Right ventricle myocardium inferior (tissue), 1 donor: Measurements from ENCODE around the gene PTPRN. TPM values are rescaled to one million over a fixed set of nuclear protein-coding genes. Genes with fewer than 3 reads are reported as not detected.
"Not testable (repeated sequence)": the region's sequence is repeated elsewhere in the genome, so short reads cannot be mapped to it uniquely, and the experiment has no call there.

Experiments
- ATAC-seq: fragments of 200-7000 bp; cut with Tn5 transposase; one replicate; pipeline ENCODE4 v1.9.1; 2020; ENCODE audit warnings: mild to moderate bottlenecking, moderate library complexity
- DNase-seq: peaks from one replicate; pipeline ENCODE4 v3.0.0; 2021; ENCODE audit errors: missing footprints
- intact Hi-C: fragments of 100-400 bp; cut with DNase I; formaldehyde crosslinking; loops from one replicate; pipeline ENCODE4 v1.11.0; 2022
- total RNA-seq: library from RNA; stranded (reverse); fragmentation: NEBNext Ultra II Directional; extraction: Animal tissue kit (Norgen Biotek cat#: 25700); gene quantifications from one replicate; pipeline ENCODE4 v1.2.1, GENCODE V29; 2021
- donor health status: DM: no; HTN: yes; CAD: no; lungs with severe emphysema.

Gene PTPRN
- total RNA-seq, 1 donor from 2014 or later = not detected

DNA sequence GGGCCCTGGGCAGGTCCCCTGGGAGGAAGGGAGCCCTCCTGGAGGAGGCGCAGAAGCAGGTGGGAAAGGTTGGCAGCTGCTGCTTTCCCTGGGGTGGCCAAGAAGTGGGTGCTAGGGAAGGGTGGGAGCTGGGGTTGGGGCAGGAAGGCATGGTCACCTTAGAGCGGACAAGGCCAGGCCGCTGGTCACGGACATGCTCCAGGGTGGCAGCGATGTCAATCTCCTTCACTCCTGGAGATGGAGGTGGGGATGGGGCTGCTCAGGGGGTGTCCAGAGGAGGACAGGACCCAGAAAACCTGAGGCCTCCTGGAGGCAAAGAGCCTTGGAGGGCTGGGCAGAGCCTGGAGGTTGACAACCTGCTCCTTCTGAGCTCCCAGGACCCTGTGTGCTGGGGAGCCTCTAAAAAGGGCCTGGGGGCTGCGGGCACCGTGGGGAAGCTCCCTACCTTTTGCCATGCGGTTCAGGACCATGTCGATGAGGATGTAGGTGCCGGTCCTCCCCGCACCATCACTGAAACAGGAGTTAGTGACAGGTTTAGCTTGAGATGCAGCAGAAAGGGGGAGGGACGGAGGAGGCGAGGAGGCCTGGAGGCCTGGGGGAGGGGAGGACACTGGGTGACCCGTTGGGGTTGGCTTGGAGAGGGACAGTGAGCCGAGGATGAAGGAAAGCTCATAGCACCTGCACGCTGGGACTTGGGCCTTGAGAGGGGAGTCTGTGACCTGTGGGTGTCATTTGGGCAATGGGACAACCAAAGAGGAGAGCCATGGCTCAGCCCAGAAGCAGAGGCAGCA lies 18.6 kb downstream of the PTPRN start:
- intact Hi-C loops = no loop called here
- ATAC-seq (no peak), DNase-seq (no peak)

DNA sequence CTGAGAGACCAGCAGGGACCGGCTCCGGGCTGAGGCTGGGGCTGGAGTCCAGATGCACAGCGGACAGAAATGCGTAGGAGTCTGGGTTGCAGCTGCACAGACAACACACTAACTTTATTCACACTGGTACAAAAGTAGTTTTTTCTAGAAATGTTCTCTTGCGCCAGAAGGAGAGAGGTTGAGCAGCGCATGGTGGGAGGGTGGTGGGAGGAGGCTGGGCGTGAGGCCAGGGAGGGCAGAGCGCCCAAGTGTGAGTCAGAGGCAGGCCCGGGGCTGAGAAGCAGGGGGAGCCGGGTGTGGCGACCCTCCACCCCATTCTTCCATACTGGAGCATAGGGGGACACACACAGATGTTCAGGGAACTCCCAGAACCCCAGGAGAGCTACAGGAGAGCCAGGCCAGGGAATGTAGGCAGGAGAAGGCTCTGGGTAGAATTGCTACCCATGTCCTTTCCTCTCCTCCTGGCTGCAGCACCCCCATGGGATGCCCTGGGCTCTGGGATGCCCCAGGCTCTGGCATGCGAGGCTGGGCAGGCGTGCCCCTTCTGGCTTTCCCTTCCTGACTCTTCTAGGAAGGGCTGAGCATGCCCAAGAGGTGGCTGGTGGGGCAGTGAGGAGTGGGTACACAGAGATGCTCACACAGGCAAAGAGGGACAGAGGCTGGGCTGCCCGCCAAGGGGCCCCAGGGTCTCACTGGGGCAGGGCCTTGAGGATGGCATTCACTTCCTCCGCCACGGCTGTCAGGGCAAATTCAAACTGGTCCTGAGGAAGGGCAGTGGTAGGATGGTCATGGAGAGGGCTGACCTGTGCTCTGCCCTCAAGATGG lies 19.5 kb downstream of the PTPRN start:
- DNase-seq (peak; percentile 87), ATAC-seq (peak; percentile 78)
- intact Hi-C loops = loop anchor here (10.0 kb wide), 1 partner anchor 215 kb away; no protein-coding TSS in a partner anchor

DNA sequence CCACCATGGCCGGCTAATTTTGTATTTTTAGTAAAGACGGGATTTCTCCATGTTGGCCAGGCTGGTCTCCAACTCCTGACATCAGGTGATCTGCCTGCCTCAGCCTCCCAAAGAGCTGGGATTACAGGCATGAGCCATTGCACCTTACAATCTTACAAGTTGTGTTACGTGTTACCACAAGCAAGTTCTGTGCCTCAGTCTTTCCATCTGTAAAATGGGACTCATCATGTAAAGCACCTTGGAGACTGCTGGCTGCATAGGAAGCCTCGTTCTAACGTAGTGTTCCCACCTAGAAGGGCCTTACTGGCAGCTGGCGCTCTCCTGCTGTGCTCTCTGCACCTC lies 20.0 kb downstream of the PTPRN start:
- ATAC-seq (no peak), DNase-seq (no peak)
- intact Hi-C loops = loop anchor here (10.0 kb wide), 1 partner anchor 216 kb away; no protein-coding TSS in a partner anchor

DNA sequence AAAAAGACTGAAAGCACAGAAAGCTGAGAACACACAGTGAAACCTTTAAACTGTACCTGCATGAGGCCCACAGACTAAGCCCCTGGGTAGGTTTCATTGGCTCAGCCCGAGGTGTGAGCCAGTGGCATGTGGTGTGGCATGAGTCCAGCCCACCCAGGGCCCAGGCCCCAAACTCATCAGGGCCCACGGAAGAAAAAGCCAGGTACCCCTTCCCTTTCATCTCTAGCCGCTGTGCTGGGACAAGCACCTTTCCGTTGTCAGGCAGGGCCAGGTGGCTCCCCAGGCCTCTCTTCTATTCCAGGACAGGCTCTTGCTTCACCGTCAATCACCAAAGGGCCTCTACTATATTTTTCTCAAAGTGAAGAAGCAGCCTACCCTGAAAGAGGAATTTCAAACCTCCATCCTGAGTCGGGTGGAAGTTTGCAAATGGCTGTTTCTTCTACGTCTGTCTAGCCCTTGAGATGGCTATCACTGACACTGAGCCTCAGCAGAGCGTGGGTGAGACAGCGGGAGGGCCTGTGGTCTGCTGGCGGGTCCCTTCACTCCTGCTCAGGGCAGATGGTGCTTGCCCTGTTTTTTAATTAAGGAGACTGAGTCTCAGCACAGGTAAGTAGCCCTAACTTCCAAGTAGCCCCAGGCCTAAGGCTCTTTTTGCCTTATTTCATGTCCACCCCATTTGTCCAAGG lies 21.5 kb downstream of the PTPRN start:
- intact Hi-C loops = loop anchor here (10.0 kb wide), 1 partner anchor 217 kb away; no protein-coding TSS in a partner anchor
- ATAC-seq = no peak
- DNase-seq = no peak

DNA sequence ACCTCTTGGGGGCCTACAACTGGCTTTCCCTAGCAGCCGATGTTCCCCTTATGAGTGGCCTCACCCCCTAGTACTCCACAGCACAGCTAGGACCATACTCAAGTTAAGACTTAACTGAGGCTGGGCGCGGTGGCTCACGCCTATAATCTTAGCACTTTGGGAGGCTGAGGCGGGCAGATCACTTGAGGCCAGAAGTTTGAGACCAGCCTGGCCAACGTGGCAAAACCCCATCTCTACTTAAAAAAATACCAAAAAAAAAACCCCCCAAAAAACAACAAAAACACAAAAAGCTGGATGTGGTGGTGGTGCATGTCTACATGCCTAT lies 22.1 kb downstream of the PTPRN start:
- intact Hi-C loops = loop anchor here (10.0 kb wide), 1 partner anchor 218 kb away; no protein-coding TSS in a partner anchor
- DNase-seq, ATAC-seq: not testable (repeated sequence)

DNA sequence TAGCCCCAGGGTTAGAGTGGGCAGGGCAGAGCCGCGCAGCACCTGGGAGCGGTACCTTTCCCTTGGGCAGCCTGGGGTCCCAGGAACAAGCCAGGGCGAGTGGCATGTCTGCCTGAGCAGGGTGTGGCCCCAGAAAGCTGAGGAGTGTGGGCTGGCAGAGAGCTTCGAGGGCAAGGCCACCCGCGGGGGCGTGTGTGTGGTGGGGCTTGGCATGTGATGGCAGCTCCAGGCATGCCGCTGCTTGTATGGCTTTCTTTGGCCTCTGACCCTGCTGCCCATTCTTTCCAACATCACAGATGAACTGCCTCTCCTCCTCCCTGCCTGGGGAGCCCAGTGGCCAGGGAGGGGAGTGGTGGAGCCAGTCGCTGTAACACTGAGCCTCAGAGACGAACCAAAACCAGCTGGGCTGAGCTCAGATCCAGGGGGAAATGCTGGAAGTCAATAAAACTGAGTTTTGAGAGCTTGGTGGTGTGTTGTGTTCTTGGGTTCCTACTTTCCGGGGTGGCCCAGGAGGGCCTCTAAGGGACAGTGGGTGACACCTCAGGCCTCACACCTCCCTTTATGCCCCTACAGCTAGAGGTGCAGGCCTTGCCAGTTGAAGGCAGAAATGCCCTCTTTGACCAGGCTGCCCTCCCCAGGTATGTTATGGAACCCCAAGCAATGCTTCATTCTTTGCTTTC lies 22.6 kb downstream of the PTPRN start:
- intact Hi-C loops = loop anchor here (10.0 kb wide), 1 partner anchor 218 kb away; no protein-coding TSS in a partner anchor

DNA sequence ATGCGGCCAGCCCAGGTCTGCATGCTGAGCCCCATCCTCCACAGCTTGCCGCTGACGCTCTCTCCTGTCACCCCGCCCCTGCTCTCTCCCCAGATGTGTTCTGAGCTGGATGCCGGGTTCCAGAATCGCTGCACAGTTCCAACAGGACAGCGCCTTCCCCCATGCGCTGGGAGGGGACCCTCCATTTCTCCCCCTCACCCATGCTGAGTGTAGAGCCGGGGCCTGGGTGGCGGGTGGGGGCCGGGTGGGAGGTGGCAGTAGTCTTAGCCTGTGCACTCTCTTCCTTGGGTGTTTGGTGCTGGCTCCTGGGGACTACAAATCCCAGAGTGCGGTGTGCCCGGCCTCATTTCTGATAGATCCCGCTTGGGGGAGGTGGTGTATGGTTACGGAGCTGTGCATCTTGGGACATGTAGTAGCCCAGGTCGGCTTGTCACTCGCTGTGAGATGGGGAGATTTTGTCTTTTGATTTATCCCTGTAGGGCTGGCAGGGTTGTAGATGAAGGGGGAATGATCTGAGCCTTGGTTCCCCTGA lies 23.2 kb downstream of the PTPRN start:
- intact Hi-C loops = loop anchor here (10.0 kb wide), 1 partner anchor 219 kb away; no protein-coding TSS in a partner anchor
- ATAC-seq = peak; percentile 48
- DNase-seq = no peak

More for the DNA sequence above, 22.6 kb downstream of the PTPRN start:
- DNase-seq = no peak
- ATAC-seq = no peak

DNA sequence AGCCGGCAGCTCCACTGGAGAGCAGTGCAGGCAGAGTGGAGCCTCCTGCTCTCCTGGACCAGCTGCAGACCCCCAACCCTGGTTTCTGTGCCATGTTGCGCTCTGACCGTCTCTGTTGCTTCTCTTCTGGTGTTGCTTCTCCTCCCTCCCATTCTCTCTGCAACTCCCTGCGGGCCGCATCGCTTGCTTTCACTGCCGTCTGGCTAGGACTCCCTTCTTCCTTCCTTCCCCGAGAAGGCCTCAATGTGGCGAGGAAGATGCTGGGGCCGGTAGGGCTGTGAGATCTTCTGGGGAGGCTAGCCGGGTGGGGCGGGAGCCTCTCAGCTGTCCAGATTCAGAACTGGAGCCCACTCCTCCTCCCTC lies 23.8 kb downstream of the PTPRN start:
- intact Hi-C loops = loop anchor here (10.0 kb wide), 1 partner anchor 219 kb away; no protein-coding TSS in a partner anchor
- ATAC-seq = no peak
- no peak for DNase-seq

DNA sequence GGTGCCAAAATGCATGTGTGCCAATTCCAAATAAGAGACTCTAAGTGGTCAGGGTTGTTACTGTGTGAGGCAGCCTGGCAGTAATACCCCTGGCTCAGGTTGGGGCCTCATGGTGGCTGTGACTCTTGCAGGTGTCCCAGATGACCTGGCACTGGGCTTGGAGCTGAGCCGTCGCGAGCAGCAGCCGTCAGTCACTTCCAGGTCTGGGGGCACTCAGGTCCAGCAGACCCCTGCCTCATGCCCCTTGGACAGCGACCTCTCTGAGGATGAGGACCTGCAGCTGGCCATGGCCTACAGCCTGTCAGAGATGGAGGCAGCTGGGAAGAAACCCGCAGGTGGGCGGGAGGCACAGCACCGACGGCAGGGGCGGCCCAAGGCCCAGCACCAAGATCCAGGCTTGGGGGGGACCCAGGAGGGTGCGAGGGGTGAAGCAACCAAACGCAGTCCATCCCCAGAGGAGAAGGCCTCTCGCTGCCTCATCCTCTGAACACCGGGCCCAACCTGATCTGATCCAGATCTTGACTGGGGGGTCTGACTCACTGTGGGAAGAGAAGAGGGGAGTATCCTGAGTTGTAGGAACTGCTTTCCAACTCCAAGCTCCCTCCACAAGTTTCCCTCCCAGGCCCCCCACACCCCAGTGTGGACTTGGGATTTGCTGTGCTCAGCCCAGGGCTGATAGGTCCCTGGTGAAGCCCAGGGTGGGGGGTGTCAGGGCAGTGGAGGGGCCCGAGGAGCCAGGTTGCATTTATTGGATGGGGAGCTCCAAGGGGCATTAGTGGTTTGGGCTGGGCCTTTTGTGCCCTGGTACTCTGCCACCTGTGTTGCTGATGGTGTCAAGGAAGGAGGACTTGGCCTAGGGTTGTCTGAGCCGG lies 24.5 kb downstream of the PTPRN start:
- intact Hi-C loops = loop anchor here (10.0 kb wide), 1 partner anchor 220 kb away; no protein-coding TSS in a partner anchor
- DNase-seq (no peak), ATAC-seq (no peak)

DNA sequence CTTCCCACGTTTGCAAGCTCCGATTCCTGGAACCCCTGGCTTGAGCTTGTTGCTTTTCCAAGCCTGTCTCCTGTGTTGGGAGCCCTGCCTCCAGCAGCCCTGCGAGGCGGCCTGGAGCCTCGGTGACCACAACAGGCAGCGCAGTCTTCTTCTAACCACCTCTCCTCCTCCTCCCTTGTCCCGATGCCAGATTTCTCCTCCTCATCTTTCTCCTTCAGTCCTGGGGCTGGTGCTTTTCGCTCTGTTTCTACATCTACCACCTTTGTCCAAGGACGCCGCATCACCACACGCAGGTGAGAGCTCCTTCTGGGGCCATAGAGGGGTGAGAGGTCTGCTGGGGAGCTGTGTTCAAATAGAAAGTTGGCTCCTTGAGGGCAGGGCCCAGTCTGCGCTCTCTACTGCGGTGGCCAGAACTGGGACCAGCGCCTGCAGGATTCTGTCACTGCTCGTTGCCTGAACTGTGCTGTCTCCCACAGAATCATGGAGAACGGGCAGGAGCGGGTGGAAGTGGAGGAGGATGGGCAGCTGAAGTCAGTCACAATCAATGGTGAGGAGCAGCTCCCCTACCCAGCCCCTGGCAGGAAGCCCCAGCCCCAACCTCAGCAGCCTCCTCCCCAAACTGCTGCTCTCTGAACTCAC lies 26.1 kb downstream of the PTPRN start:
- no peak for ATAC-seq
- DNase-seq = no peak
- intact Hi-C loops = loop anchor here (10.0 kb wide), 1 partner anchor 222 kb away; no protein-coding TSS in a partner anchor

DNA sequence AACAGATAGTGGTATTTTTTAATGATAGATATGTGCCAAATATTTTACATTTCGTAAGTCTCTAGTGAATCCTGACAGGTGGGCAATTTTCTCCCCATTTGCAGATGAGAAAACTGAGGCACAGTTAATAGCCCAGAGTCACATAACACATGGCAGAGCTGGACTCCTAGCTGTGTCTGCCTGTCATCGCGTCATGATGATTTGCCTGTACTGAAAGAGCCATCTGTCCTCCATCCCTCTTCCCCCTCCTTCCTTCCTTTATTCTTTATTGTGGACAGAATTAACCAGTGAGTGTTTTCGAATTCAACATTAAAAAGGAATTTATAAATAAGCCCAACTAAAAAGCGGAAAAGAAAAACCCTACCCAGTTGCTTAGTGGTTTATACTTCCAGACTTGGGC lies 26.8 kb downstream of the PTPRN start:
- ATAC-seq (no peak), DNase-seq (no peak)
- intact Hi-C loops = loop anchor here (10.0 kb wide), 1 partner anchor 222 kb away; no protein-coding TSS in a partner anchor

DNA sequence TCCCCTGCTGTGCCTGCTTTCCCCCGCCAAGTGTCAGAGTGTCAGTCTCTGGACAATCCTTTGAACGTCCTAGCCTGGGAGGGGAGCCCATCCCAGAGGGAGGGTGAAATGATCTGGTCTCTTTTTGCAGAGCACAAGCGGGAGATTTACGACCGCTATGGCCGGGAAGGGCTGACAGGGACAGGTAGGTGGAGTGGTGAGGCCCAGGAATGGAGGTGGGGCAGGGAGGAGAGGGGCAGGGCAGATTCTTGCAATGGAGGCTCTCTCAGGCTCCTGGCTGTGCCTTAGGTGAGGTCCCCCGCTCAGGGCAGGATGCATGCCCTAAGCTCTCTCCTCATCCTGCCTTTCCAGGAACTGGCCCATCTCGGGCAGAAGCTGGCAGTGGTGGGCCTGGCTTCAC lies 27.6 kb downstream of the PTPRN start:
- intact Hi-C loops = loop anchor here (10.0 kb wide), 1 partner anchor 223 kb away; no protein-coding TSS in a partner anchor
- no peak for DNase-seq
- ATAC-seq = no peak

DNA sequence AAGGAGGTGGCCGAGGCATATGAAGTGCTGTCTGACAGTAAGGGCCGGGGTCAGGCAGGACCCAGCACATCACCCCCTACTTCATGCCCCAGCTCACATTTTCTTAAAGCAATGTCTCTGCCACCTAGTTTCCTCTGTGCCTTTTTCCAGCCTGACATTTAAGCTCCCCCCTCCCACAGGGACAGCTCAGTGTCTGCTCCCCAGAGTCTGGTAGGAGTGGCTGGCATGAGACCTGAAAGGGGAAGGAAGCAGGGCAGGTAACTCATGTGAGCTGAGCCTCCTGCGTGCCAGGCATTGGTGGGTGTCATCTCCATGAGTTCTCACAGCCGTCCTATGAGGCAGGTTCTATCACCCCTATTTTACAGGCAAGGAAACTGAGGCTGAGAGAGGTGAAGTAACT lies 28.6 kb downstream of the PTPRN start:
- intact Hi-C loops = loop anchor here (10.0 kb wide), 1 partner anchor 224 kb away; no protein-coding TSS in a partner anchor
- no peak for DNase-seq
- no peak for ATAC-seq

DNA sequence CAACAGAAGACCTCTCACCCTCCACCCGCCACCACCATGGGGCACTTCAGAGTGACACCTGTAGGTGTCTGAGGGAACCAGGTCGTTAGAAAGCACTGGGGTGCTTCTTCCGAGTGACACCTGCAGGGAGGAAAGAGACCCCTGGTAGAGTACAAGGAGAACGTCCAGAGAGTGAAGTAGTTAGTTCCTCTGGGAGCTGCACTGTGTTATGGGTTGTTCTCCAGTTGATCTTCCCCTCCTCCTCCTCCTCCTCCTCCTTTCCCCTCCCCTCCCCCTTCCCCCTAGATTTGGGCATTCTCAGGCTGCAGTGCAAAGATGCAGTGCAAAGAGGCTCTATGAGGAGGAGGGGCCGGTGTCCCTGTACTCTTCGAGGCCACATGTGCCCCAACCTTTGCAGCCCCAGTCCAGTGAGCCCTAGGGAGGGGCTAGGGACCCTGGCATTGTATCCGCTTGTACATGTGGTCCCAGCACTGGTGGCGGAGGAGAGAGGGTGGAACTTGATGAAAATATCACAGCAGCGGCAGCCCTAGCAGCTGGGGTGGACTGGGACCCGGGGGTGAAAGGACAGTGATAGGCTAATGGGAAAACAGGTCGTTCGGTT lies 29.2 kb downstream of the PTPRN start:
- ATAC-seq = no peak
- intact Hi-C loops = loop anchor here (1.0 to 10.0 kb wide), 6 partner anchors 14 to 225 kb away; partner anchors contain the start of genes ANKZF1, ATG9A, CNPPD1 and DNPEP
- no peak for DNase-seq

DNA sequence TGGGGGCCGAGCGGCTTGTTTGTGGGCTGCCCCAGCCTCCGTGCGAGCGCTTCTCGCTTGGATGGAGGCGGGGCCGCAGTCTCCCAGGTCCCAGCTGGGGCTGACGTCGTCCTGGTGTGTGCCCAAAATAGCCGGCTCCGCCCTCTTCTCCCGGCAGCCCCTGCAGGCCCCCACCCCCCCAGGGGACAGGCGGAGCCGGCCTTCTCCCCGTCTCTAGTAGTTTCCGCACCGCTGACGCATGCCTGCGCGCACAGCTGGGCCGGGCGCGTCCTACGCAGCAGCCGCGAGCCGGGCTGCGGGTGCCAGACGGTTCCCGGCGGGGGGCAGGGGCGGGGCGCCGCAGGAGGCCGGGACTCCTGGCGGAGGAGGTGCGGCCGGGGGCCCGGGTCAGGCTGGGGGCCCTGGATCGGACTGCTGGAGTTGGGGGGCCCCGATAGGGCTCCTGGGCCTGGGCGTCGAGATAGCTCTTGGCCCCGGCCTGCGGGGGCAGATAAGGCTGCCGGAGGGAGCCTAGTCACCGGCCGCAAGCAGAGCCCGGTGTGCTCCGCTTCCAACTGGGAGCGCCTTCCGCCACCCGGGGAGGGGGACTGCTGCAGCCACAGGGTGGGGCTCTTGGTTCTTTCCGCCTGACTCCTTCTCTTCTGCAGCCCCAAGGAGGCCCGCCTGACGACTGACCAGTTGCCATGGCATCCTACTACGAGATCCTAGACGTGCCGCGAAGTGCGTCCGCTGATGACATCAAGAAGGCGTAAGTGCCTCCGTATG lies 29.9 kb downstream of the PTPRN start, which contains the start of gene DNAJB2:
Gene DNAJB2 (plus strand): TSS at position 216 of the 765 bp plus-strand sequence. CDS start 468 bp downstream, at position 684.
- ATAC-seq = peak; percentile 97
- DNase-seq = peak; percentile 100
- intact Hi-C loops = loop anchor here (1.0 to 5.0 kb wide), 5 partner anchors 15 to 108 kb away; partner anchors contain the start of genes ANKZF1, ATG9A, CNPPD1 and DNPEP
